Hippocampal formation (tissue), 2 donors: ENCODE measurements around the gene MOB3B.
"Not testable (repeated sequence)": the region's sequence is repeated elsewhere in the genome, so short reads cannot be mapped to it uniquely, and the experiment has no call there.

ENCODE experiments used
- DNase-seq, 2 donors: peaks; one replicate each; lab custom pipeline; 2025; lab: John Stamatoyannopoulos, UW

Gene MOB3B

GRCh38 chr9:27475057-27475595 is 54.5 kb downstream of the MOB3B start:
- no peak for DNase-seq

- DNase-seq = no peak
Observed at GRCh38 chr9:27474305-27474704, 55.3 kb downstream of the MOB3B start.

- peak; percentile 35 to 47 for DNase-seq
Observed at GRCh38 chr9:27473111-27473529, 56.5 kb downstream of the MOB3B start.

GRCh38 chr9:27472195-27472594 is 57.4 kb downstream of the MOB3B start:
- no peak for DNase-seq

- DNase-seq = no peak
Observed at GRCh38 chr9:27471789-27472188, 57.8 kb downstream of the MOB3B start.

GRCh38 chr9:27471366-27471765 is 58.2 kb downstream of the MOB3B start:
- DNase-seq = no peak

GRCh38 chr9:27470291-27470856 is 59.2 kb downstream of the MOB3B start:
- no peak for DNase-seq

- DNase-seq = no peak
Observed at GRCh38 chr9:27469550-27469949, 60.1 kb downstream of the MOB3B start.

- DNase-seq = peak in 1 of 2 donors; percentile 63
Observed at GRCh38 chr9:27468462-27469110, 61.0 kb downstream of the MOB3B start.

- DNase-seq = no peak
Observed at GRCh38 chr9:27468000-27468399, 61.6 kb downstream of the MOB3B start.

- DNase-seq = no peak
Observed at GRCh38 chr9:27467486-27467885, 62.1 kb downstream of the MOB3B start.

- DNase-seq = not testable (repeated sequence)
Observed at GRCh38 chr9:27466516-27466915, 63.1 kb downstream of the MOB3B start.

- not testable (repeated sequence) for DNase-seq
Observed at GRCh38 chr9:27464950-27465349, 64.7 kb downstream of the MOB3B start.

GRCh38 chr9:27462846-27463245 is 66.8 kb downstream of the MOB3B start:
- DNase-seq = no peak

GRCh38 chr9:27462434-27462833 is 67.2 kb downstream of the MOB3B start:
- DNase-seq = no peak

GRCh38 chr9:27460226-27461023 is 69.2 kb downstream of the MOB3B start:
- no peak for DNase-seq

- no peak for DNase-seq
Observed at GRCh38 chr9:27457445-27457844, 72.2 kb downstream of the MOB3B start.

GRCh38 chr9:27453860-27454553 is 75.6 kb downstream of the MOB3B start:
- no peak for DNase-seq

GRCh38 chr9:27451207-27451797 is 78.3 kb downstream of the MOB3B start:
- DNase-seq = no peak

- no peak for DNase-seq
Observed at GRCh38 chr9:27450752-27451151, 78.9 kb downstream of the MOB3B start.

GRCh38 chr9:27448356-27448755 is 81.3 kb downstream of the MOB3B start:
- DNase-seq = not testable (repeated sequence)
